T-helper 9 cell (primary cell): ENCODE measurements around the gene POTEF.
"Not testable (repeated sequence)": the region's sequence is repeated elsewhere in the genome, so short reads cannot be mapped to it uniquely, and the experiment has no call there.

ENCODE experiments used
- DNase-seq: peaks from one replicate; pipeline ENCODE4 v3.0.0-alpha.2; 2020

POTEF gene

GRCh38 chr2:130152816-130153595 is 24.0 kb upstream of the POTEF start:
- DNase-seq = no peak

GRCh38 chr2:130152136-130152815 is 23.3 kb upstream of the POTEF start:
- not testable (repeated sequence) for DNase-seq

DNA sequence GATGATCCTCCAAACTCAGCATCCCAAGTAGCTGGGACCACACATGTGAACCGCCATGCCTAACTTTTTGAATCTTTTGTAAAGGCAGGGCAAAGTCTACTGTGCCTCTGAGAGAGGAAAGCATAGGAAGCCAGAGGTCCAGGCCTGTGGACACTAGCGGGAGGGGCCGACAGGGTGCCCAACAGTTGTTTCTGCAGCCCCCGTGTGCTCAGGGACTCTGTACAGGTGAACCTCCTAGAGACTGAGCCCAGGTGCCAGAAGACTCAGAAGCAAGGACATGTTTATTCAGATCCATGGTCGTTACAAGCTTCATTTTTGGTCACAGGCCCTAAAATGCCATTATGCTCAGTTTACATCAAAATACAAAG is 22.1 kb upstream of the POTEF start:
- DNase-seq = not testable (repeated sequence)

- no peak for DNase-seq
Observed at GRCh38 chr2:130150181-130151144, 21.4 kb upstream of the POTEF start.

GRCh38 chr2:130148515-130148914 is 19.5 kb upstream of the POTEF start:
- DNase-seq = not testable (repeated sequence)

DNA sequence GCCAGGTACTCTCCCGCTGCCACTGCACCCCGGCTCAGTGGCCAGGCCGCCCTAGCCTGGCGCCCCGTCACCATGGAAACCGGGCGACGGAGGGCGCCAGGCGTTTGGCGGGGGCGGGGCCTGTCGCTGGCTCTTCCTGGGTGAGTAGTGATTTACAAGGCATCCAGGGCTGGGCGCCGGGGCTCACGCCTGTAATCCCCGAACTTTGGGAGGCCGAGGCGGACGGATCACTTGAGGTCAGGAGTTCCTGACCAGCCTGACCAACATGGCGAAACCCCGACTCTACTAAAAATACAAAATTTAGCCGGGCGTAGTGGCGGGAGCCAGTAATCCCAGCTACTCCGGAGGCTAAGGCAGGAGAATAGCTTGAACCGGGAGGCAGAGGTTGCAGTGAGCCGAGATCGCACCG is 16.0 kb upstream of the POTEF start, which contains the start of gene CCDC74B:
CCDC74B (minus strand) TSS at position 107 of the 409 bp plus-strand sequence. CDS start 116 bp downstream, outside the sequence.
- DNase-seq = peak; percentile 43

DNA sequence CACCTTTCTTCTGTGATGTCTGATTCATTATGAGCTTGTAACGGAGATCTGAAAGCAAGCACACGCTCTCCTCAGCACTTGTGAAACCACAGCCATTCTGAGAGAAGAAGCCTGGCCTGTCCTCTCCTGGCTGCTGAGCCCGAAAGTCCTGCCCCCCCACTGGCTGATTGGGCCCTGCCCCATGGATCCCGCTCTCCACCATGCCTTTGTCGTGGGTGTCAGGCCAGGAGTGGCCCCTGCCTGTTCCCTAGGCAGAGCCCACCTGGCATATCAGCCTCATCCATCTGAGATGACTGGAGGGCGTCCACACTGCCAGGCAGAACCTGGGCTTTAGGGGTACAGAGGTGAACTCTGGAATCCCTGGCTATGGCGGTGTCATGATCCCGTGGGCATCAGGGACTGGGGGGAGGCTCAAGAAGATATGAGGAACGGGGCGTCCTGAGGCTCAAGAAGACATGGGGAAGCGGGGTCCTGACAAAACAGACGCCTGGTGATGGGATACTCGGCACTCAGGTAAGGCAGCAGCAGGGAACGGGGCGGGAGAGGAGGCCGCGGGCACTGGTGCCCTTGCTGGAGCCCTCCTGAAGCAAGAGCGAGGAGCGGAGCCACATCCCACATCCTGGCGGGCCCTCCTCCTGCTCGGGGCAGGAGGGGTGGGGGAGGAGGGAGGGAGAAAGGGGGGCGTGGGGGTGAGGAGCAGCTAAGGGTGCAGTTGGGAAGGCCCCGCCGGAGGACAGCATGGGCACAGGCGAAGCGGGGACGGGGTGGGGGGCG is 14.4 kb upstream of the POTEF start:
- DNase-seq = not testable (repeated sequence)

DNA sequence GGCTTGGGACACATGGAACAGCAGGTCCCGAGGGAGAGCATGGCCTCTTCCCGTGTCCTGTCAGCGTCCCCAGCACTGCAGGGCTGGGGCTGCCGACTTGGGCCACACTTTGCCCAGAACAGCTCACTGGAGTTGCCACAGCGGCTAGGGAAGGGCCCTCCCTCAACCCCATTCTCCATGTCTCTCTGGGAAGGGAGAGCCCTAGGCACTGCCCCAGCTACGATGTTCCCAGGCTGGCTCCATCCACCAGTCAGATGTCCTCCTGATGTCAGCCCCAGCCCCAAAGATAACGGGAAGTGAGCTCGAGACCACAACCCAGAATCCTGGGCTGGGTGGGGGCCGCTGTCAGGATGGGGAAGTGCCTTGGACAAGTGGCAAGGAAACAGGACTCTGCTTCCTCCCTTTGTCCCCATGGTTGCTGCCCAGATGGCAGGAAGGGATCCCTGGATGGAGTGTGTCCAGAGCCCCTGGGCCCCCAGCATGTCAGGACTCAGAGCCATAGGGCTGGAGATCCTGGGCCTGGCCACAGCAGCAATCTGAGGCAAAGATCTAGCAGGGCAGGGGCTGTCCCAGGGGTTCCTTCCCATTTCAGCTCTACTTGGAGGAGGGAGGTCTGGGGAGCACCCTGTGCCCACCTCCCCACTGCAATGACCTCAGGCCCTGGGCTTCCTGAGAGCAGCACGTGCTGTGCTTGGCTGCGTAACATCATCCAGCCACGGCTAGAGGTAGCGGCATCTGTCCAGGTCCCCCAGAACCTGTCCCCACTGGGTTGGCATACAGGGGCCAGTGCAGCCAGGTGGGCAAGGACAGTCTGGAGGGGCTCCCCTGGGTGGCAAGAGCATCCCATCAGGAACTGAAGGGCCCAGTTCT is 13.6 kb upstream of the POTEF start:
- DNase-seq = not testable (repeated sequence)

DNA sequence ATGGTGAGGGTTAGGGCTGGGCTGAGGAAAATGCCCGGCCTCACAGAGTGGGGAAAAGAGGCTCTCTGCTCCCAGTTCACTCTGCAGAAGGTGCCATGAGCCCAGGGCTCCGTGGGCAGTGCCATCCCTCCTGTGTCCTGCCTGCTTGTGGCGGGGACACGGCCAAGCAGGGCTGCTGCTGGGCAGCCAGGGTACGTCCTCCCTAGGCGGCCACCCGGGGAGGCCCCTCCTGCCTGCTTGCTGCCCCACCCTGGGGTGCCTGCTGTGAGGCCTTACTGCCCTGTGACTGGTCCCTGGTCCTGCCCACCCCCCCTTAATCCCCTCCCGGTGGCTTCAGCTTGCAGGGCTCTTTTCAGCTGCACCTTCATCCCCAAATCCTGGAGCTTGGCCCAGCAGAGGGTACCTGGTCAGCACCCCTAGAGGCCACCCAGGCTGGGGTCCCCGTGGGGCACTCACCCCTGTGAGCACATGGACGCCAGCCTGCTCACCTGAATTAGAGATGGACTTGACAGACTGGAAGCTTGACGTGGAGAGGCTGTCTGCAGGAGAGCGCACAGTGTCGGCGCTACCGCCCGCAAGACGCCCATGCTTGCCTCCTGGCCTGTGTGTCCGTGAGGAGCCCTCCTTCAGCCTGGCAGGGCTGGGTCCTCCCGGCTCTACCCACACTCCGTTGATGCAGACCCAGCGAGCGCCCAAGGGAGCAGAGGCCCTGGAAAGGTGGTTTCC is 12.8 kb upstream of the POTEF start:
- not testable (repeated sequence) for DNase-seq

DNA sequence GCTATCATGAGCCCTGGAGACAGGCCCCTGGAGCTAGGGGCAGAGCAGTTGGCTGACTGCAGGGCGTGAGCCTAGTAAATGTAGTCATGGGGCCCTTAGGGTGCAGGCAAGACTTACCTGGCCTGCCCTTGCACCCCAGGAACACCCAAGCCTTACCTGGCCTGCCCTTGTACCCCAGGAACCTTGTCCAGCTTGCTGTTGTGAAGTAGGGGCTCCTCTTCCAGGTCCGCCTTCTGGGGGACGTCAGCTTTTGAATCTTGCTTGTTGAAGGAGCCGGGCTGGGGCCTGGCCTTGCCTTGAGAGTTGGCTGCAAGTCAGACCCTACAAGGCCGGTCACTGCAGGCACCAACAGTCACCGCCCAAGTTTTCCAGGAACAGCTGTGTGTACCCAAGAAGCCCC is 12.0 kb upstream of the POTEF start:
- not testable (repeated sequence) for DNase-seq

DNA sequence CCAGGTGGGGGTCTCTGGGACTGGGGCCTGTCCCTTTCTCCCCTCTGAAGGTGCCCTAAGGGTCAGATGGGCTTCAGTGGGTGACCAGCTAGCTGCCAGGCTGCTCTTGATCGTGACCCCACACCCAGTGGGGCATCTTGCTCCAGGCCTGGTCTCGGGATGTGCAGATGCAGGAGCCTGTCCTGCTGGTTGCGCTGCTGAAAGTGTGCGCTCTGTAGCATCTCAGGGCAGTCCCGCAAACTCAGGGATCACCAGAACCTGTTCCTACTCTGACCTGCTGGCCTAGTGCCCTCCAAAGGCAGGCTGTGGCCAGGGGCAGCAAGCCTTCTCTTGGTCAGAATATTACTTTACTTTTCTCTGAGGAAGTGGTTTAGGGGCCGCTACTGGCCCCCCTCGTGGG is 11.5 kb upstream of the POTEF start:
- DNase-seq = not testable (repeated sequence)

- DNase-seq = not testable (repeated sequence)
Observed at GRCh38 chr2:130139331-130140280, 10.6 kb upstream of the POTEF start.

GRCh38 chr2:130138841-130139251 is 9.8 kb upstream of the POTEF start:
- DNase-seq = not testable (repeated sequence)

DNA sequence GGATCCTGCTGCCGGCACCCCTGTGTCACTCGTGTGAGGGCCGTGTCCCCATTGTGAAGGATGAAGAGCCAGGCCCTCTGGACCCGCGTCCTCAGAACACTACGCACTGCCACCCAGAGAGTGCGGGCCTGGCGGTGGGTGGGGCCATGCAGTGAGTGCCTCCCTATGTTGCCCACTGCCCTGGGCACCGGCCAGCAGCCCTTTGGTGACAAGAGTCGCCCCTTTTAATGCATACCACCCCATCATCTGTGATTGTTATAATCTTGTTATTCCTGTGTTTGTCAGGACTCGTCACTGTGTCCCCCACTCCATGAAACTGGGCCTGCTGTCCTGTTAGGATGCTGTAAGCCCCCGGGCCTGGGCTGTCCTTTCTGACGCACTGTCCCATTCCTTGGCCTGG is 9.3 kb upstream of the POTEF start:
- DNase-seq = not testable (repeated sequence)

- not testable (repeated sequence) for DNase-seq
Observed at GRCh38 chr2:130137118-130137517, 8.1 kb upstream of the POTEF start.

GRCh38 chr2:130136546-130136945 is 7.5 kb upstream of the POTEF start:
- DNase-seq = not testable (repeated sequence)

GRCh38 chr2:130135692-130136541 is 6.9 kb upstream of the POTEF start:
- no peak for DNase-seq

GRCh38 chr2:130128464-130128863 is 558 bp downstream of the POTEF start:
- not testable (repeated sequence) for DNase-seq
